ENCODE results near the gene AP3D1.

DNA sequence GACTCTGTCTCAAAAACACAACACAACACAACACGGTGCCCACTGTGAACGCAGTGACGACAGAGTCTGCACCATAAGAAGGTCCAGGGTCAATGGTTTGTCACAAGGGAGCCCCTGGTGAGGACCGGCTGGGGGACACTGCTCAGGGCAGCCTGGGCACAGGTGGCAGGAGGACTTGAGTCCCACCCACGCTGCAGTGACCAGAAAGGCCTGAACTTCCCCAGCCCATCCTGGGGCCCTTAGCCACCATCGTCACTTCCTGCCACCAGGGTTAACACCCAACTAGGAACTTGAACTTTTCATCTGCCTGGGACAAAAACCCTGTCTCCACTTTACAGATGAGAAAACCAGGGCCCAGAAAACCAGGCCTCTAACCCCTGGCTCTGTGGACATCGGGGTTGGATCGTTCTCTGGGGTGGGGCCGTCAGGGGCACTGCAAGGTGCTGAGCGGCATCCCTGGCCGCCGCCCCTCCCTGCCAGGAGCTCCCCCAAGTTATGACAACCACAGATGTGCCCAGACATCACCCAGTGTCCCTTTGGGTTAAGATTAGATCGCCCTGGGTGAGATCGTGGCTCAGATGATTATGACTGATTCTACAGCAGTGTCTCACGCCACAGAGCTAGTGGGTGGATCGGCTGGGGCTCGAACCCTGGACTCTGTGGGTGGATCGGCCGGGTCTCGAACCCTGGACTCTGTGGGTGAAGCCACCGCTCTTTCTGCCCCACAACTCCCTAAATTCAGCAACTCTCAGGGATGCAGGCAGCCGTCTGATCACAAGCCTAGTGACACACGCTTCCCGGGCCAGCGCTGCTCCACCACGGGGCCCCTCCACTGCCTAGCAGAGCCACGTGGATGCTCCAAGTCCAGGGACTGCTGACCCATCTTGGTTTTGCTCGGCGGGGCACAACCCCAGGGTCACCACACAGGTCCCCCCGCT, 69.2 kb downstream of the AP3D1 start:
- TF ChIP-seq EZH2phosphoT487 (IDR thresholded peaks at IDR 0.05; ENCODE audit: borderline replicate concordance, low read length) (no peak), EZH2 (IDR thresholded peaks at IDR 0.05; ENCODE audit: low read length, unreplicated experiment) (no peak)
- TF ChIP-seq, protein P1, sequence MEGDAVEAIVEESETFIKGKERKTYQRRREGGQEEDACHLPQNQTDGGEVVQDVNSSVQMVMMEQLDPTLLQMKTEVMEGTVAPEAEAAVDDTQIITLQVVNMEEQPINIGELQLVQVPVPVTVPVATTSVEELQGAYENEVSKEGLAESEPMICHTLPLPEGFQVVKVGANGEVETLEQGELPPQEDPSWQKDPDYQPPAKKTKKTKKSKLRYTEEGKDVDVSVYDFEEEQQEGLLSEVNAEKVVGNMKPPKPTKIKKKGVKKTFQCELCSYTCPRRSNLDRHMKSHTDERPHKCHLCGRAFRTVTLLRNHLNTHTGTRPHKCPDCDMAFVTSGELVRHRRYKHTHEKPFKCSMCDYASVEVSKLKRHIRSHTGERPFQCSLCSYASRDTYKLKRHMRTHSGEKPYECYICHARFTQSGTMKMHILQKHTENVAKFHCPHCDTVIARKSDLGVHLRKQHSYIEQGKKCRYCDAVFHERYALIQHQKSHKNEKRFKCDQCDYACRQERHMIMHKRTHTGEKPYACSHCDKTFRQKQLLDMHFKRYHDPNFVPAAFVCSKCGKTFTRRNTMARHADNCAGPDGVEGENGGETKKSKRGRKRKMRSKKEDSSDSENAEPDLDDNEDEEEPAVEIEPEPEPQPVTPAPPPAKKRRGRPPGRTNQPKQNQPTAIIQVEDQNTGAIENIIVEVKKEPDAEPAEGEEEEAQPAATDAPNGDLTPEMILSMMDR (conservative IDR thresholded peaks at IDR 0.05; ENCODE audit: low read depth, low read length), result no peak

All from PC-3 (cell line).